ENCODE measurements around the gene STAB2.

The STAB2 gene

DNA sequence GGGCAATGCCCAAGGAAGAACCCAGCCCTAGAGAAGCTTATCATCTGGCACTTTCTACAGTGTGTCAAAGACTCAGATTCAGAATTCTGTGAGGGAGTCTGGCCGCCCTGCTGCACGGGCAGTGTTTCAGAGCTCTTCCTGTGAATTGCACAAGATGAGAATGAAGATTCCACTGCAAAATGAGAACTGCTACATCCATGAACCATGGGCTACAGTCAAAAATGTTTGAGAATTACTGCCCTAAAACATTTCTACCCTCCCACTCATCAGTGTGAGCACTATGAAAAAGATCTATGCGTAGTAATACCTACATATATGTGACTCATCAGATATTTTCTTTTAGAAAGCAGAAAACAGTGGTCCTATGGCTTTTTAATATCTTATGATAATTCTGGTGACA is 104.0 kb downstream of the STAB2 start:
- DNase-seq (ENCODE audit: low spot score), result no peak

DNA sequence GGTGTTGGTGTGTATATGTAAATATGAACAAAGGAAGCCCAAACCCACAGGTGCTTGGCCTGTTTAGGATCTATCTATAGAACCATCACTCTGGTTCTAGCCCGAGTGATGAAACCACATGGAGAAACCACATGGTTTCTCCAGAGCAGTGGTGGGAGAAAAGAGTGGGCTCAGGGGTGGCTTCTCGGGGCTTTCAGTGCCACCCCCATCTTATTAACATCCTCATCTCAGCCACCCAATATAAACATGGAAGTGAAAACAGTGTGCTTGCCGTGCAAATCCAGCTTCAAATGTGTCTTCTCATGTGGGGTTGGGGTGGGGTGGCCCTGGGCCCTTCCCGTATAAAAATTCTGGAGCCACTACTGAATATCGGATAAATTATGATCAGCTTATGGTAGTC is 109.0 kb downstream of the STAB2 start:
- DNase-seq (ENCODE audit: low spot score), result no peak

DNA sequence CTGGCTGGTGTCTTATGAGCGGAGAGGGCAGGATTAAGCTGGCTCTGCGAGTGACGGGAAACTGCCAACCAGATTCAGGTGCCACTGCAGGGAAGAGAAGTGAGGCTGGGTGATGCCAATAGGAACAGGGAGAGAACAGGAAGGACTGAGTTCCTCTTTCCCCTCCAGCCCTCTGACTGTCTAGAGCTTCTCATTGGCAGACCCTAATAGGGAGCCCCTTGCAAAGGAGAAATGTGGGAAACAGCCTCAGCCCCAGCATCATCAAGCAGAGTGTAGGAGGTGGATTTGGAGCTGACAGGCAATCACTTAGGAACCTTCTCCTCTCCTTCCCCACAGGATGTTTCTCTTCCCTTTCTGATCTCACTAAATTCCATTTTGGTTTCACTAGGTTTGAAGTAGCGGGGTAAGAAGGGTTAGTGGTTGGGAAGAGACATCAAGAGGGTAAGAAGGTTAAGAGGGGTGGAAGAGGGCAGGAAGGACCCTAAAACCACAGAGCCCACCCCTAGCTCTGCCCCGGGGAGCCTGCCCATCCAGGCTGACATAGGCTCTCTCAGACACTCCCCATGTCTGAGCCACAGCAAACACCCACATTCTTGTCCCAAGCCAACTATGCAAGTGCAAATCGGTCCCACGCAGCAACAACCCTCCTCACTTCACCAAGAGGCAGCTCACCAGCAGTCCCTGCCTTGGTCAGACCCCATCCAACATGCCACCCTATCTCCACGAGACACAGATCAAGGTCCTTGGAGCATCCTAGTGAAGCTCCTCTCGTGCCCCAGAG is 111.1 kb downstream of the STAB2 start:
- no peak for DNase-seq (ENCODE audit: low spot score)

DNA sequence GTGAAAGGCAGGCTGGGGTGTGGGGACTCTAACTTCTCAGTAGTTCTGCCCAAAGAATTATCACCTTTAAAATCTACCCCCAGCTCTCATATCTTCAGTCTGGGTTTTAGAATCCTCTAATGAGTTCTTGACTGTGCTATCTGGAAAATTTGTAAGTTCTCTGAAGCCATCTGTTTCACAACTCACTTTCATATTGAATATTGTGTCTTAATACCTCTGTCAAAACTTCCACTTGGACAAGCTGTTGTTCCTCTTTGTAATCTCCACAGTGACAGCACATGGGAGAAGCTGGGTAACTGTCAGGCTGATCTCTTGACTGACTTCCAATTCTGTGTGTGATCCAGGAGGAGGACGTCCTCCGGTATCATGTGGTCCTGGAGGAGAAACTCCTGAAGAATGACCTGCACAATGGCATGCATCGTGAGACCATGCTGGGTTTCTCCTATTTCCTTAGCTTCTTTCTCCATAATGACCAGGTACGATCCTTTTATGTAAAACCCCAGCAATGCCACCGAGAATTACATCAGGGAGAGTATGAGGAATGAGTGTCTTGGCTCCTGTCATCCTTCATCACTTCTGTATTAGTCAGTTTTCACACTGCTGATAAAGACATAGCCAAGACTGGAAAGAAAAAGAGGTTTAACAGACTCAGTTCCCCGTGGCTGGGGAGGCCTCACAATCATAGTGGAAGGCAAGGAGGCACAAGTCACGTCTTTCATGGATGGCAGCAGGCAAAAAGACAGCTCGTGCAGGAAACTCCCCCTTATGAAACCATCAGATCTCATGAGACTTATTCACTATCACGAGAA is 111.9 kb downstream of the STAB2 start:
- no peak for DNase-seq (ENCODE audit: low spot score)

GRCh38 chr12:103705098-103705497 is 118.0 kb downstream of the STAB2 start:
- no peak for DNase-seq (ENCODE audit: low spot score)

- no peak for DNase-seq (ENCODE audit: low spot score)
These were observed 118.9 kb downstream of the STAB2 start for GRCh38 chr12:103705927-103706326.

- no peak for DNase-seq (ENCODE audit: low spot score)
These were observed 120.4 kb downstream of the STAB2 start for GRCh38 chr12:103707446-103707845.

DNA sequence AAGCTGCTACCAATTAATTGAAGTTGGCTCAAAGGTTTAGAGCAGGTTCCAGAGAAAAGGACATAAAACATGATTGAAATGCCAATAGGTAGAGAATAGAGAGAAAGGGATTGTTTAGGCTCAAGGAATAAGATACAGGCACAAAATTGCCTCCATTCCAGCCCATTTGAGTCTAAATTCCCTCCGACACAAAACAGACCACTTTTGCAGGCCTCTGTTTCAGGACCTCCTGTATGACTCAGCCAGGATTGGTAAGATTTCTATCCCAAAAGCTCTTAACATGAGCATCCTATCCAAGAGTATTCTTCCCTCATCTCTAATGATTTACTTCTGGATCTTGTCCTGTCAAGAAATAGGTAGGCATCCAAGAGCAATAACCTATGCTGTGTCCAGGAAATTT is 123.5 kb downstream of the STAB2 start:
- DNase-seq (ENCODE audit: low spot score), result no peak

GRCh38 chr12:103712216-103712615 is 125.1 kb downstream of the STAB2 start:
- no peak for DNase-seq (ENCODE audit: low spot score)

GRCh38 chr12:103715494-103715893 is 128.4 kb downstream of the STAB2 start:
- DNase-seq (ENCODE audit: low spot score), result no peak

DNA sequence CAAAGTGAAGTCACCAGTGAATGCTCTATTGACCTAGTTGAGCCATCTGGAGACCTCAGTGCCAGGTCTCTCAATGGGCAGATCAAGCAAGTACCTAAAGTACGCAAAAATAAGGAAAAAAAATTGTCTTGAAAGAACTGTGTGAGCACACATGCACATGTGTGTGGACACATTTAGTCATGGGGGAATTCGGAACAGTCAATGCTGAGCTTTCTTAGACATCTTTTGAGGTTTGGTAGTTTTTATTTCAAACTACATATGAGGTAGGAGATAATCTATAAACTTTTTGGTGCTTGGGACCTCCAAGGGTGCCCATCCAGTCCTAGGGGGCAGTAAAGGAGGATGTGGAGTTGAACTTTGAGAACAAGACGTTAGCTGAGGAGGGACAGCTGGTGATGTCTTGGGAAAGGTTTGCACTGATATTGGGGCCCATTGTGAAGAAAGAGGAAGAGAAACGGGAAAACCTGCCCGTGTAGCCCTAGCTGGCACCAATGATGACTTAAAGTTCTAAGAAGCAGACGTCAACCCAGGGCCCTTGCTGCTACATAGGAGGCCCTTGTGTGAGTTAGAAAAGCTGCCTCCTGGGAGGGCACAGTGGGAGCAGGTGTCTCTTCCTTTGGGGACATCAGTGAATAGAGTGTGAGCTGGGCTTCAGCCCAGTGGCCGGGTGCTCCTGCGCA is 129.6 kb downstream of the STAB2 start:
- no peak for DNase-seq (ENCODE audit: low spot score)

- no peak for DNase-seq (ENCODE audit: low spot score)
These were observed 138.3 kb downstream of the STAB2 start for GRCh38 chr12:103725398-103725797.

GRCh38 chr12:103727638-103728037 is 140.6 kb downstream of the STAB2 start:
- DNase-seq (ENCODE audit: low spot score), result no peak

DNA sequence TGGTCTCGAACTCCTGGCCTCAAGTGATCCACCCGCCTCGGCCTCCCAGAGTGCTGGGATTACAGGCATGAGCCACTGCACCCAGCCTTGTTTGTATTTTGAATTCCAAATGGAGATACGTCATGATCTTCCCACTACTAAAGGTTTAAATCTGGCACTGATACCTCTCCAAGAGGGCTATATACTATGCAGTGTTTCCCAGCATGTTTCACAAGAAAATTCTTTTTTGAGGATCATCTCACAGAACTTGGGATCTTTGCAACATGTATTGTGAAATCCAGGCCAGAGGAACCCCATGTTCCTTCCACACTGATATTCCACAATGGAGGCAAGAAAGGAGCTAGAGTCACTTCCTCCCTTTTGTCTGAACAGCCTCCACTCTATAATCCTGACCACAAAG is 141.2 kb downstream of the STAB2 start:
- DNase-seq (ENCODE audit: low spot score), result no peak

- DNase-seq (ENCODE audit: low spot score), result no peak
These were observed 142.4 kb downstream of the STAB2 start for GRCh38 chr12:103729499-103729898.

- DNase-seq (ENCODE audit: low spot score), result no peak
These were observed 144.5 kb downstream of the STAB2 start for GRCh38 chr12:103731539-103731938.

DNA sequence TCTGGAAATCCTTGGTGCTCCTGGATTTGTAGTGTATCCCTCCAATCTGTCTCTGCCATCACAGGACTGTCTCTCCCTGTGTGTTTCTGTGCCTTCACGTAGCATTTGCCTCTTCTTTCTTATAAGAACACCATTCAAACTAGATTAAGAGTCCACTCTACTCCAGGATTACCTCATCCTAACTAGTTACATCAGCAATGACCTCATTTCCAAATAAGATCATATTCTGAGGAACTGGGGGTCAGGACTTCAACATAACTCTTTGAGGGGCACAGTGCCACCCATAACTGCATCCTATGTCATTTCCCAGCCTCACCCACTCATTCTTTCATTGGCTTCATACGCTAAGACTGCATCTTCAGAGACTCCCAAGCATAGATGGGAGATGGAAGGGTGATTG is 147.8 kb downstream of the STAB2 start:
- DNase-seq (ENCODE audit: low spot score), result no peak

DNA sequence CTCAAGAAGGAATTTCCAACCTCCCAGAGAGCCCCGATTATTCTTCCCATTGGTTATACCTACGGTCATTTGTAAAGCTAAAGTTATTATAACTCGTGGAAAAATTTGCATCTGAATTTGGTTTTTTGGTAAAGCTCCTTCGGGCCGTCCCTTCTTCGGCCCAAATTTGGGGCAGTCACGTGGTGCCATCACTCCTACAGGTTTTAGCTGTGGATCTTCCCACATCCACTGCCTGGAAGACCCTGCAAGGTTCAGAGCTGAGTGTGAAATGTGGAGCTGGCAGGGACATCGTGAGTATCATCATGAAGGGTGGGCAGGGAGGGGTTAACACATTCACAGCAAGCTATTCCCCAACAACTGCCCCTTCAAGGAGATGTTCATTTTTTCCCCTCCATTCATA is 148.2 kb downstream of the STAB2 start:
- DNase-seq (ENCODE audit: low spot score), result no peak

GRCh38 chr12:103736572-103736971 is 149.5 kb downstream of the STAB2 start:
- DNase-seq (ENCODE audit: low spot score), result no peak

DNA sequence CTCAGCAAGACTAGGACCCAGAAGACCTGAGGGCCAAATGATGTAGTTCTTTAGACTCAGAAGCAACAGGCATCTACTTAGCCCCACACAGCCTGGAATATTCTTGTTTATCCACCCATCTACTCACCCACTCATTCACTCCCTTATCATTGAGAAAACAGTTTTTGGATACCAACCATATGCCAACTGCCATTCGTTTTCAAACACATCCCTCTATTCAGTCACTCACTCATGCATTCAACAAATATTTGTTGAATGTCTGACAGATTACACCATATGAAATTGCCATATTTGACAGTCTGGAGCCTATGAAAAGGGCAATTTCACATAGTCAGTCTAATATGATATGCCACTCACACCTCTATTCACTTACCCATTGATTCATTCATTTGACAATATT is 150.8 kb downstream of the STAB2 start:
- no peak for DNase-seq (ENCODE audit: low spot score)

GRCh38 chr12:103742349-103742932 is 155.4 kb downstream of the STAB2 start:
- DNase-seq (ENCODE audit: low spot score), result no peak

DNA sequence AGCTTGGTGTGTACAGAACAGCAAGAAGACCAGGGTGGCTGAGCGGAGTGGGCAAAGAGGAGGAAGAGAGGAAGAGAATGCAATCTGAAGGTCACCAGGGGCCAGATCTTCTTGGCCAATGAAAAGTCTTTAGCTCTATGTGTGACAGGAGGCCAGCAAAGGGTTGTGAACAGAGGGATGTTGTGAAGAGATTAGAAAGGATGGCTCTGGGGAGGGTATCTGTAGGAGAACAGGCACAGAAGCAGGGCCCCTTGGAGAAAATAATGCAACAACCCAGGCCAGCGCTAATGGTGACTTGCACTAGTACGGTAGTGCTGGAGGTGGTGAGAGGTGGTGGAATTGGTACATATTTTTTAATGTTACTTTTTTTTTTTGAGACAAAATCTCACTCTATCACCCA is 156.7 kb downstream of the STAB2 start:
- no peak for DNase-seq (ENCODE audit: low spot score)

DNA sequence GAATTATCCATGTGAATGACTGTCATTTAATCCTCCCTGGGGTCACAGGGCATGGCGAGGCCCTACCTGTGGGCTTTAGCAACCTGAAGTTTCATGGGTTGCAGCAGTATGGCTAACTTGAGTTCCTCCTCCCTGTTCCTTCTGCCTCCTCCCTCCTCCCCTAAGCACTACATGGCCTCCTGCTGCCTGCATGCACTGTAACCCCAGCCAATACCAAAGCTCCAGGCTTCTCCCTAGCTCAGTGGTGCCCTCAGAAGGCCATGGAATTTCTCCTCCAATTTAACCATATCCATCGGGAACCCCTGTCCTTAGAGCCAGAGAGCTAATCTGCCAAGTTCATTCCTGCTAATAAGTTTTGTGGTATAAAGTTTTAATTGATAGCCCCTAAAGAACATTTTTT is 158.9 kb downstream of the STAB2 start:
- DNase-seq (ENCODE audit: low spot score), result no peak
